Stimulated activated CD8-positive, alpha-beta memory T cell treated with anti-CD3 and anti-CD28 coated beads, Interleukin-4, amount 100 ng/mL, for 48 hours (primary cell): Measurements from ENCODE around the gene FNBP1.
A peak's percentile ranks its signal among the peaks of the same experiment; 100 is the strongest.
"Not testable (repeated sequence)": the region's sequence is repeated elsewhere in the genome, so short reads cannot be mapped to it uniquely, and the experiment has no call there.

ENCODE experiments used
- DNase-seq: peaks from one replicate; pipeline ENCODE4 v3.0.0-alpha.2; 2020

FNBP1 gene

DNA sequence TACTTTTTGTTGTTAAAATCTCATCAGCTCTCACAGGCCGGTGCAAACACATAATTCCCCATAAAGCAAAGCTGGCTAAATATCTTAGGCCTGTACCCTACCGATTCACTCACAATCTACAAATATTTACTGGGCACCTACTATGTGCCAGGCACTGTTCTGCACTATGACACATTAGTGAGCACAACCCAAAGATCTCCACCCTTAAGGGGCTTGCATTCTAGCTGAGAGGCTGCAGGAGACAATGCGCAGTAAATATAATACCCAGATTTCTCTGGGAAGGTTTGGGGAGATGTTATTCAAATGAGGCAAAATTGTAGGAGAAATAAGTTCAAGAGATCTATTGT is 53.7 kb downstream of the FNBP1 start:
- DNase-seq = no peak

DNA sequence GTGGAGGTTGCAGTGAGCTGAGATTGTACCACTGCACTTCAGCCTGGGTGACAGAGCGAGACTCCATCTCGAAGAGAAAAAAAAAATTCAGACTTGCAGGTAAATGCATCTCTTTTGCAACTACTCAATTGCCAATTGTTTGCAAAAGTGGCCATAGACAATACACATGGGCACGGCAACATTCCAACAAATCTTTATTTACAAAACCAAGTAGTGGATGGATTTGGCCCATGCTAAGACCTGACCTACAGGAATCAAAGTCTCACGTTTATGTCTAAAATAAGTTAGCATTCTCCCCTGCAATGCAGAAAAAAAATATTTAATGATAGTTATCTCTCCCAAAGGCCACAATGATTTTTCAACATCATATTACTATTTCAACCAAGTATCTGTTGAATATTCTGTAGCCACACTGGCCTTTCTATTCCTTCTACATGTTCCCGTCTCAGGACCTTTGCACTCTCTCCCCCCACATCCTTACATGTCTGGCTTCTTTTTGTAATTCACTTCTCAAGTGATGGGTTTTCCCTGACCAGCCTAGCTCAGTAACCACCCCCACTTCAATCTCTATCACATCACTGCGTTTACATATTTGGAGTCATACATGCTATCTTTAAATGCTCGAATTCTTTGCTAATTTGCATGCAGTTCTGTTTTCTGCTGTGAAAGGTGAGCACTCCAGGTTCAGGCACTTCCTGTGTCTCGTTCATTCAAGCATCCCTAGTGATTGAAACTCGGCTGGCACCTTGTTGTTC is 54.2 kb downstream of the FNBP1 start:
- peak; percentile 14 for DNase-seq

DNA sequence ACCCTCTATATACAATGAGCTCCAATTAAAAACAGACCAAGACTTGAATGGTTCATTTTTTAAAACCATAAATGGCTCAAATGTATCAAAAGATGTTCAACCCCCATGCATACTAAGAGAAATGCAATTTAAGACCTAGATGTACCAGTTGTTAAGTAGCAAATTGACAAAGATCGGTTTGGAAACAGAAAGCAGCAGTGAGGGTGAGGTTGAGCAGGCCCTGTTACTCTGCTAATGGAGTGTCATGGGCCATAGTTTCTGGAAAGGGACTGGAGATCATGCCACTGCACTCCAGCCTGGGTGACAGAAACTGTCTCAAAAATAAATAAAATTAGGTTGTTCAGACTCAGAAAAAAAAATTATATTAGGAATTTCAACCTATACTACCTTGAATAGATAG is 55.0 kb downstream of the FNBP1 start:
- DNase-seq = peak; percentile 21

DNA sequence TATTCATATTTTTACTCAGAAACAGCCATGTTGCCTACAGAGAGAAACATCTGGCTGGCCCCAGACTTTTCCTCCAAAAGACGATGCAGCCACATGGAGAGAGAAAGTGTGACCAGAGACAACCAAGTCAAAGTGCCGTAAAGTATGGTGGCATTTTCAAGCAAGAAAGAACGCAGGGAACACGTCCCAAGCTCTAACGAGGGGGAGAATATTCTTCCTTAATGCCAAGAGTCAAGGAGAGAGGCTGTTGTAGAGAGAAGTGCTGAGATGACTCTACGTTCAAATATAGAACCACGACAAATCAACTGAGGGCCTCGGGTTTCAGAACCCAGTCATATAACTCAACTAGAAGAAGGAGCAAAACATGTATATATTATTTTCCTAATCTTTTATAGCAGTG is 55.9 kb downstream of the FNBP1 start:
- peak; percentile 27 for DNase-seq

DNA sequence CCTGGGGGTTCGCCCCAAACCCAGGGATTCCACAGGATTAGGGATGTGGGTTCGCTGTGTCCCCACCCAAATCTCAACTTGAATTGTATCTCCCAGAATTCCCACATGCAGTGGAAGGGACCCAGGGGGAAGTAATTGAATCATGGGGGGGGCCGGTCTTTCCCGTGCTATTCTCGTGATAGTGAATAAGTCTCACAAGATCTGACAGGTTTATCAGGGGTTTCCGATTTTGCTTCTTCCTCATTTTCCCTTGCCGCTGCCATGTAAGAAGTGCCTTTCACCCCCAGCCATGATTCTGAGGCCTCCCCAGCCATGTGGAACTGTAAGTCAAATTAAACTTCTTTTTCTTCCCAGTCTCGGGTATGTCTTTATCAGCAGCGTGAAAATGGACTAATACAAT is 58.4 kb downstream of the FNBP1 start:
- peak; percentile 18 for DNase-seq

DNA sequence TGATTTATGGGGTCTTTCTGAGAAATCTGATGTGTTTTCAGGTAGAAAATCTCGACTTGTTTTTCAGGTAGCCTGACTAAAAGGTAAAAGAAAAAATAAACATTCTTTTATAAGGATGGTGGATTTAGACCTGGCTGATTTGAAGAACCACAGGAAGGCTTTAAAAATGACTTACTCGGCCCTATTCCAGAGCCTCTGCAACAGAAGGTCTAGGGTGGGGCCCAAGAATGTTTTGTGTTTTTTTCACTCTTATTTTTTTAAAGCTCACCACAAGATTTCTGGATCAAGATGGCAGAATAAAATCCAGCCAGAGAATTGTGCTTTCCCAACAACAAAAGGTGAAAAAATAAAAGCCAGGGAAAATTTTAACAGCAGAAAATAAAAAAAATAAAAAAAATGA is 59.1 kb downstream of the FNBP1 start:
- DNase-seq = no peak

DNA sequence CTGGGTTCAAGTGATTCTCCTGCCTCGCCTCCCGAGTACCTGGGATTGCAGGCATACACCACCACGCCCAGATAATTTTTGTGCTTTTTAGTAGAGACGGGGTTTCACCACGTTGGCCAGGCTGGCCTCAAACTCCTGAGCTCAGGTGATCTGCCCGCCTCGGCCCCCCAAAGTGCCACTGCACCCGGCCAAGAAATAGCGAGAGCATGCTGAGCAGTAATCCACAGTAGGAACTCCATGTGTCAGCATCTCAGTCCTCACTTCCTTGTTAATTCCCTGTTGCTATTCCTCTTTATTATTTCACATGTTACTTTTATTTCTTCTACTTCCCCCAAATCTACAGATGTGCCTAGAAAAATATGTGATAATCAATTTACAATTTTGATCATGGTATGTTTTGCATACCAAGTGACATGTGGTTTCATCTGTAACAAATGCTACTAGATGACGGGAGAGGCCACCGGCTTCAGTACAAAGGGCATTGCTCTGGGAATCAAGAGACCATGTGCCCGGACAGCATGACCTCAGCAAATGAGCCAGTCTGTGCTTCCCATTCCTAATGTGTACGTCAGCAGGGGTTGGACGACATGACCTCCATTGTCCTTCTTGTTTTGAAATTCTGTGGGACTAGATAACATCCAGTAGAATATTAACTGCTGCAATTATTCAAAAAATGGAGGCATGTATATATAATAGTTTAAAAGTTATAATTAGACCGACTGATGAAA is 61.6 kb downstream of the FNBP1 start:
- DNase-seq = peak; percentile 19

DNA sequence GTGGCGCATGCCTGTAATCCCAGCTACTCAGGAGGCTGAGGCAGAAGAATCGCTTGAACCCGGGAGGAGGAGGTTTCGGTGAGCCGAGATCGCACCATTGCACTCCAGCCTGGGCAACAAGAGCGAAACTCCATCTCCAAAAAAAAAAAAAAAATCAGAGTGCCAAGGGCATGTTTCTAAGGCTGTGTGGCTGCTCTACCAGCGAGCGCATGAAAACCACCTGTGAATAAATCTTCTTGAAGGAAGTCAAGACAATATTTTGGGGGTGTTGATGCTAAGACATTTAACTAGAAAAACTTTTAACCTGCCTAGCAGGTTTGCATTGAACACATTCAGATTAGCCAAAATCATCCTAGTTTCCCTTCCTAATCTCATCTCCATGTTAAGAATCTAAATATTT is 62.8 kb downstream of the FNBP1 start:
- peak; percentile 14 for DNase-seq

DNA sequence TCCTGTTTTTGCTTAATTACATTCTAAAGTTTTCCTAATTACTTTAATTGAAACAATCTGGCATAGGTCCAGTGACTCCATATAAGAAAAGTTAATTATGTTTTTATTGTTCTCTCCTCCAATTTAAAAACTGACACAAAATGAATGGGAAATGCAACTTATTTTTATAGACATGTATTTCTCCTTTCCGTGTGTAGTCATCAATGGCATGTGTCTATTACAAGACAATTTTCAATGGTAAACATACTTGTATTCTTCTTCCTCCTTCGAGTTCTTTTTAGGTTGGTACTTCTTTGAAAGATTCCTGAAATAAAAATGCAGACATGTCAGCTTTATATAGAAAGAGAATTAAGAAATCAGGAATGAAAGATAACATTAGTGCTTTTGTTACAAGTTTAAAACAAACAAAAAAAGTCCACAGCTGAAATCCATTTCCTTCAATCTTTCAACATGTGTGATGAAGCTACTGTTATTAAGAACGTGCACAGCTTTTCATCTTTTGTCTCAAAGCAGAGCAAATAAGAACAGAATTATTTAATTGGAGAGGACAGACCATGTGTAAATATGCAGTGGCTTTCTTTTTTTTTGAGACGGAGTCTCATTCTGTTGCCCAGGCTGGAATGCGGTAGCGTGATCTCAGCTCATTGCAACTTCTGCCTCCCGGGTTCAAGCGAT is 63.8 kb downstream of the FNBP1 start:
- no peak for DNase-seq

DNA sequence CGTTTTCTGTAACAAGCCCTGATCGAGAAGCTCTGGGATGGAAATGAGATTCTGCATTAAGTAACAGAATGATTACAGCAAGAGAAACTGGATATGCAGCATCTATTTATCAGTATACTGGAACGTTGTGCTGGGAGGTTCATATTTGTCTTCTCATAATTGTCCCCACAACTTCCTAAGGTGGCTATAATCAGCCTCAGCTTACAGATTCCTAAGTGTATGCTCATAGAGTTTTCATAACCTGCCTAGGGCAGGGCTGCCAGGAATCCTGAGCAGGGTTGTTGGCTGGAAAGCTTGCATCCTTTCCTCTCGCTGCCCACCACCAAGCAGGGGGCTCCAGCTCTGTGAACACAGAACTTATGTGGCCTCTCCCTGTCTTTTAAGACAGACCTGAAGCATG is 70.2 kb downstream of the FNBP1 start:
- DNase-seq = peak; percentile 14

DNA sequence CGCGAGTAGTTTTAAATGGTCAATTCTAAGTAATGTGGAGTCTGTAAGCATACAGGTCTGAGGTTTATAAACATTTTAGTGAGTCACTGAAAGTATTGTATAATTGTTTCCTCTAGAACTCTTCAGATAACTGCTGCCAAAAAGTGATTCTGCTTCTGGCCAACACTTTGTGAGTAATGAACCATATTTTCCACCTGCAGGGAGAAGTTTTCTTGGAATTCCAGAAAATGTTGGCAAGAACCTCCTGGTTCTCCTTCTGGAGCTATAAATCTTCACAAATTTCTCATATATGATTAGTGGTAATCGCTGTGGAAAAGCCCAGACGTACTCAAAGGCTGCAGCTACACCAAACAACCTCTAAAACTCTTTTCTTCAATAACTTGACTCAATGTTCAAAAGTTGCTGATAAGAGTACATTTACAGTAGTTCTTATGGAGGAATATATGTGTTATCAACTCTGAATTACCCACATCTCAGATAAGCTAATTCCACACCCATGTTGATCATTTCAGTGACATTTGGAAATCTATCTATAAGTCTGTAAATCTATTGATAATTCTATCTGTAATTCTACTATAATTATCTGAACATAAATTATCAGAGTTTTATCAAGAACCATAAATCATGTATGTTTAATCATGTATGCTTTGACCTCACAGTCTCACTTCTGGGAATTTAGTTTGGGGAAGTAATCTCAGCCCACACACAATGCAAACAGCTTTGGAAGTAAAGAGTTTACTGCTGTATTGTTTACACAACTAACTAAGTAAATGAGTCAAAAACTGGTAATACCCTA is 74.1 kb downstream of the FNBP1 start:
- no peak for DNase-seq

DNA sequence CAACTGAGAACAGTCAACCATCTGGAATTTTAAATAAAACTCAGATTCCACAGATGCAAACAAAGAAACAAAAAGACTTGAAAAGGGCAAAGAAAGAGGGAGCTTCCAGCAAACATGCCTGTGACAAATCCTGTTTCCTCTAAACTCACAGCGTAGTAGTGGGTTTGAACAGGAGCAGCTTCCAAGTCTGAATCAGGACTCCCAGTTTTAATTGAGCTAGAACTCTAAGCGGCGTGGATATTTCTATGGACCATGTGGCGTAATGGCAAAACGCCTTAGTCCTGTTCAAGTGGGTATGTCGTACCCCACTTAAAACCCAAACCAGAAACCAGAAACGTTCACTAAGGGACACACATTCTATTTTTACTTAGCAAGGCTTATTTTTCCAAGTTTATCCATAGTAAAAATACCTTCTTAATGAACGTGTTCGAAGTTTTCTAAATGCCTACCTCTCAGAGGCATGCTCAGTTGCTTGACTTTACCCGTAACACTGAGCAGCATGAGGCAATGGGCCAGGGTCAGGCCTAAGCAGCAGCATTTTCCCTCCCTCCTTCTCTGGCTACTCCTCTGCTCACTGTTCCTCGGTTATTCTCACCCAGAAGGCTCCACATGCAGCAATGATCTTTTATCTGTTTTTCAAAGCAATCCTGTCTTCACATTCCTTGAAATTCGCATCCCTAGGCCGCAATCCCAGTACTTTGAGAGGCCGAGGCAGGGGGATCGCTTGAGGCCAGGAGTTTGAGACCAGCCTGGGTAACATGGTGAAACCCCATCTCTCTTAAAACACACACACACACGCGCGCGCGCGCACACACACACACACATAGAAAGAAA is 77.9 kb downstream of the FNBP1 start:
- peak; percentile 21 for DNase-seq

DNA sequence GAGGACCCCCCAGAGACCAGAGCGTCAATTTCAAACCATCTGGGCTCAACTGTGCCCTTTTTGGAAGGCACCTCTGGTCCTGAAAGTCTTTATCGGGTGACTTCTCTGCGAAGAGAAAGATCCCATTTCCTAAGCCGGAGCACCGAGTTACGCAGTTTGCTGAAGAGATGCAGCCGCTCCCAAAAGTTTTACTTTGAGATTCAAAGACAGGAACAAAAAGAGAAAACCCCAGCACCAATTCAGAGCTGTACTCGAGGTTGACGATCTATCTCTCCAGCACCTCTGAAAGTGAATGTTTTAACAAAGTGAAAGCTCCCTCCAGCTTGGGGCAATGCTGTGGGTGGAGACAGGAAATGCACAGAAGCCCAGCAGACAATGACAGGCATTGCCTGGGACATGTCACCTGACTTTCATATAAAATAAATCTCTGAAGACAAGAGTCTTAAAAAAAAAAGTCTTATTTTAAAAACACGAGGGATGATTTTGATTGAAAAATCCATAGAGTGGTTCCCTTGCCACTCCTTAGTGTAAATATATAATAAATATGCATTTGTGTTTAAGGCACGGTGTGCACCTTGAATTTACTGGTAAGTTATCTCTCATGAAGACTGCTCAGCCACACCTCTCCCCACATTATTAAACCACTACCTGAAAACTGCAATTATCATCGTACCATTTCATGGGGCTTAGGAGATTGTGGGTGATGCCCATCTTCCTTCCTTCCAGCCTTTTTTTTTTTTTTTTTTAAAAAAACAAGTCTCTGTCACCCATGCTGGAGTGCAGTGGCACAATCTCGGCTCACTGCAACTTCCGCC is 79.9 kb downstream of the FNBP1 start:
- DNase-seq = peak; percentile 74

DNA sequence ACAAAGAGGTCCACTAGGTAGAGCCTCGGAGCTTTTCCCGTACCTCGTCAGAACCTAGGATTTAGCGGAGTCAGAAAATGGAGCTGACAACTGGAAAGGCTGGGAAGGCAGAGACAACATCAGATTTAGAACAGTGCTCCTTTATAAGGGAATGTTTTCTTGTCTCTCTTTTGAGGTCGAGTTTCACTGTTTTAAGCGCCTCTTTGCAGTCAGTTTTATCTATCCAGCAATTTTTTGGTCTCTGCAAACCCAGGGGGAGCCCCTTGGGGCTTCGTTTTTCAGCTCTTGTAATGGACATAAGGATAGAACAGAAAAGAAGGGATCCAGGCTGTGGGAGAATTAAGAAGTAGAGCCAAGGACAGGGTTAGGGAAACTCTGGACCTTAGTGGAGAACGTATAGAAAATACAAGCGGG is 80.5 kb downstream of the FNBP1 start:
- no peak for DNase-seq

DNA sequence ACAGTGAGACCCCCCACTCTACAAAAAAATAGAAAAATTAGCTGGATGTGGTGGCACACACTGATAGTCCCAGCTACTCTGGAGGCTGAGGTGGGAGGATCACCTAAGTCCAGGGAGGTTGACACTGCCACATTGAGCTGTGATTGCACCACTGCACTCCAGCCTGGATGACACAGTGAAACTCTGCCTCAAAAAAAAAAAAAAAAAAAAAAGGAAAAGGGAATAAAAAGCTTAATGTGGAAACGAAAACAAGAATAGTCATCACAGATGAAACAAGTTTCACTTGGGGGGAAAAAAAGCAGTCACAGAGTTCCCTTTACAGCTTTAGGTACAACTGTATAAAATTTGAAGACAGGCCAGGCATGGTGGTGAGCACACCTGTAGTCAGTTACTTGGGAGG is 84.2 kb downstream of the FNBP1 start:
- DNase-seq = no peak

DNA sequence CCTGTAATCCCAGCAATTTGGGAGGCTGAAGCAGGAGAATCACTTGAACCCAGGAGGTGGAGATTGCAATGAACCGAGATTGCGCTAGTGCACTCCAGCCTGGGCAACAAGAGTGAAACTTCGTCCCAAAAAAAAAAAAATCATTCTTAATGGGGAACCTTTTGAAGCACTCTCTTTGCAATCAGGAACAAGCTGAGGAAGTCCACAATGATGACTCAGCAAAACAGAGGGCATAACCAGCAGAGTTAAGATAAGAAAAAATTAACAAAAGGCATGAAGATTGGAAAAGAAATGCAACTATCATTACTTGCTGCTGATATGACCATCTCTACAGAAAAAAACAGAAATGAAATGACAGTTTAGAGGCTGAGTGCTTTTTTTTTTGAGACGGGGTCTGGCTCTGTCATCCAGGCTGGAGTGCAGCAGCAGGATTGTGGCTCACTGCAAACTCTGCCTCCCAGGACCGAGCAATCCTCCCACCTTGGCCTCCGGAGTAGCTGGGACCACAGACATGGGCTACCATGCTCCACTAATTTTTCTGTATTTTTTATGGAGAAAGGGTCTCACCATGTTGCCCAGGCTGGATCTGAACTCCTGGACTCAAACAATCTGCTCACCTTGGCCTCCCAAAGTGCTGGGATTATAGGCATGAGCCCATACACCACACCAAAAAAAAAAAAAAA is 88.0 kb downstream of the FNBP1 start:
- DNase-seq = no peak

DNA sequence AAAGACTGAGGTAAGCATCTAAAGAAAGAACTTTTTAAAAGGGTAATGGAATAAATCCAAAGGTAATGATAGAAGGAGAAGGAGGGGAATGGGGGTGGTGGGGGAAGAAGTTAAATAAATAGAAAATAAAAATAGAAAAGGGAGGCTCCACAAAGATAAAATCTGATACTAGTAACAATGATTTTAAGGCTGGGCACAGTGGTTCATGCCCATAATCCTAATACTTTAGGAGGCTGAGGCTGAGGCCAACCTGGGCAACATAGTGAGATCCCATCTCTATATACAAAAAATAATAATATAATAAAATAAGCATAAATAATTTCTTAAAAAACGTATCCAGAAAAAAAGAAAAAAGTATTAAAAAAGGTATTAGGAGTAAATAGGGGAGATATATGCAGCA is 89.3 kb downstream of the FNBP1 start:
- no peak for DNase-seq

DNA sequence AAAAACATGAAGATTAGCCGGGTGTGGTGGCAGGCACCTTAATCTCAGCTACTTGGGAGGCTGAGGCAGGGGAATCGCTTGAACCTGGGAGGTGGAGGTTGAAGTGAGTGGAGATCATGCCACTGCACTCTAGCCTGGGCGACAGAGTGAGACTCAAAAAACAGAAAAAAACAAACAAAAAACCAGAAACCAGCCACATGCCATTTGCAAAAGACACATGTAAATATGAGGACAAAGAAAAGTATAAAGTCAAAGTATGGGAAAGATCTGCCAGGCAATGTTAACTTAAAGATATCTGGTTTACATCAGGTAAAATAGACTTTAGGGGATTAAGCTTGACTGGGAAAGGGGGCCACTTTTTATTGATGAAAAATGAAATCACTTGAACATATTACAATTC is 90.7 kb downstream of the FNBP1 start:
- no peak for DNase-seq

DNA sequence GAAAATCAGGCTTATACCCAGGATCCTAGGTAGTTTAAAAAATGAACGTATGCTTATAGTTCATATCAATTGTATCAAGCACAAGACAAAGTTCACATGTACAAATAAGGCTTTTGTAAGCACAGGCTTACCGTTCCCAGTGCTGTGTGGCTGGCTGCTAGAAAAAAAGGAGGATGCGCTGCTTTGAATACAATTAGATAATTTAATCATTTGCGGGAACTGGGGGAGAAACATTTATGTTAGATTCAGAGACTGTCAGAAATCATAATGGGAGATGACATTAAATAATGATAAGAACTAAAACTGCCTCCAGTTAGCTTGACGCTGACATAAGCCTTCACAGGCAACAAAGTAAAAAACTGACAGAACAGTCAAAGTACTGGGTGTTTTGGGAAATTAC is 93.2 kb downstream of the FNBP1 start:
- no peak for DNase-seq

DNA sequence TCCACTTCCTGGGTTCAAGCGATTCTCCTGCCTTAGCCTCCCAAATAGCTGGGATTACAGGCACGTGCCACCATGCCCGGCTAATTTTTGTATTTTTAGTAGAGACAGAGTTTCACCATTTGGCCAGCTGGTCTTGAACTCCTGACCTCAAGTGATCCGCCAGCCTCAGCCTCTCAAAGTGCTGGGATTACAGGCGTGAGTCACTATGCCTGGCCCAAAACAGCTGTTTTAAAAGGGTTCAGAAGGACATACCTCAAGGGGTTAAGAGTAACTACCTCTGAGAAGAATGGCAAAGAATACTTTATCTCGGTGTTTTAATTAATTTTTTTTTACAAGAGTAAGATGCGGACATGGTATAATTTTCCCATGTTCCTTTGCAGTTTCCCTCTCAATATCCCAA is 94.4 kb downstream of the FNBP1 start:
- DNase-seq = not testable (repeated sequence)
